ENCODE results near the gene BCL2L2. TPM values are rescaled to one million over a fixed set of nuclear protein-coding genes. Genes with fewer than 3 reads are reported as not detected.
"Not testable (repeated sequence)": the region's sequence is repeated elsewhere in the genome, so short reads cannot be mapped to it uniquely, and the experiment has no call there.

BCL2L2 gene
- total RNA-seq, 1 donor from 2014 or later = 24.1 TPM

GRCh38 chr14:23324455-23324846 is 17.8 kb downstream of the BCL2L2 start:
- no peak for DNase-seq

GRCh38 chr14:23324993-23325392 is 18.4 kb downstream of the BCL2L2 start:
- no peak for DNase-seq

GRCh38 chr14:23325746-23326145 is 19.1 kb downstream of the BCL2L2 start:
- not testable (repeated sequence) for DNase-seq

GRCh38 chr14:23326491-23327332 is 20.1 kb downstream of the BCL2L2 start:
- no peak for DNase-seq

- DNase-seq = peak; percentile 91
Measured at GRCh38 chr14:23327947-23328744, 21.5 kb downstream of the BCL2L2 start.

GRCh38 chr14:23335623-23336022 is 29.0 kb downstream of the BCL2L2 start:
- no peak for DNase-seq

GRCh38 chr14:23339506-23340268 is 33.1 kb downstream of the BCL2L2 start:
- no peak for DNase-seq

- no peak for DNase-seq
Measured at GRCh38 chr14:23344481-23344880, 37.8 kb downstream of the BCL2L2 start.

- no peak for DNase-seq
Measured at GRCh38 chr14:23345987-23346692, 39.5 kb downstream of the BCL2L2 start.

GRCh38 chr14:23346693-23347405 is 40.2 kb downstream of the BCL2L2 start:
- no peak for DNase-seq

- DNase-seq = no peak
Measured at GRCh38 chr14:23347406-23348296, 41.0 kb downstream of the BCL2L2 start.

- DNase-seq = no peak
Measured at GRCh38 chr14:23348297-23348655, 41.6 kb downstream of the BCL2L2 start.

- no peak for DNase-seq
Measured at GRCh38 chr14:23349156-23349845, 42.7 kb downstream of the BCL2L2 start.

- DNase-seq = peak; percentile 42
Measured at GRCh38 chr14:23351681-23352505, 45.3 kb downstream of the BCL2L2 start.

- peak; percentile 95 for DNase-seq
Measured at GRCh38 chr14:23352506-23353432, 46.1 kb downstream of the BCL2L2 start, which contains the start of gene SLC22A17. Gene SLC22A17, minus strand, starts transcription at chr14:23352887.

- DNase-seq = no peak
Measured at GRCh38 chr14:23353433-23353780, 46.8 kb downstream of the BCL2L2 start.

- DNase-seq = no peak
Measured at GRCh38 chr14:23354990-23355389, 48.4 kb downstream of the BCL2L2 start.

All from tongue (tissue), 2 donors.